ENCODE measurements around the gene NAA38.
"Not testable (repeated sequence)": the region's sequence is repeated elsewhere in the genome, so short reads cannot be mapped to it uniquely, and the experiment has no call there.

NAA38 gene

GRCh38 chr17:7882068-7882467, 24.7 kb upstream of the NAA38 start:
- no peak for DNase-seq (ENCODE audit: low read depth)

GRCh38 chr17:7881276-7882054, 24.1 kb upstream of the NAA38 start:
- no peak for DNase-seq (ENCODE audit: low read depth)

GRCh38 chr17:7880076-7880868, 22.9 kb upstream of the NAA38 start:
- no peak for DNase-seq (ENCODE audit: low read depth)

DNA sequence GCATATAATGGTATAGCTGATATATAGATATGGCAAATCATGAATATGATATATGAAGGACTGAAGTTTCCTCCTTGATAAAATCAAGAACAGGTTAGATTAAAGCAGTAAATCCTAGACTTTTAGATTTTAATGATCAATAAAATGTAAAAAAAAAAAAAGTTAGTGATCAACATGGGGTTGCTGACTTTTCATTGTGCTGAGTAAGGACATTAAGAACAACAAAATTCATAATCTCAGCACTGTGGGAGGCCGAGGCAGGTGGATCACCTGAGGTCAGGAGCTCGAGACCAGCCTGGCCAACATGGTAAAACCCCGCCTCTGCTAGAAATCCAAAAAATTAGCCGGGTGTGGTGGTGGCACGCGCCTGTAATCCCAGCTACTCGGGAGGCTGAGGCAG, 20.9 kb upstream of the NAA38 start:
- DNase-seq (ENCODE audit: low read depth): no peak

- DNase-seq (ENCODE audit: low read depth): no peak
Measured at GRCh38 chr17:7875804-7876370, 18.5 kb upstream of the NAA38 start.

- no peak for DNase-seq (ENCODE audit: low read depth)
Measured at GRCh38 chr17:7873051-7873450, 15.7 kb upstream of the NAA38 start.

GRCh38 chr17:7867881-7868329, 10.5 kb upstream of the NAA38 start:
- DNase-seq (ENCODE audit: low read depth): no peak

DNA sequence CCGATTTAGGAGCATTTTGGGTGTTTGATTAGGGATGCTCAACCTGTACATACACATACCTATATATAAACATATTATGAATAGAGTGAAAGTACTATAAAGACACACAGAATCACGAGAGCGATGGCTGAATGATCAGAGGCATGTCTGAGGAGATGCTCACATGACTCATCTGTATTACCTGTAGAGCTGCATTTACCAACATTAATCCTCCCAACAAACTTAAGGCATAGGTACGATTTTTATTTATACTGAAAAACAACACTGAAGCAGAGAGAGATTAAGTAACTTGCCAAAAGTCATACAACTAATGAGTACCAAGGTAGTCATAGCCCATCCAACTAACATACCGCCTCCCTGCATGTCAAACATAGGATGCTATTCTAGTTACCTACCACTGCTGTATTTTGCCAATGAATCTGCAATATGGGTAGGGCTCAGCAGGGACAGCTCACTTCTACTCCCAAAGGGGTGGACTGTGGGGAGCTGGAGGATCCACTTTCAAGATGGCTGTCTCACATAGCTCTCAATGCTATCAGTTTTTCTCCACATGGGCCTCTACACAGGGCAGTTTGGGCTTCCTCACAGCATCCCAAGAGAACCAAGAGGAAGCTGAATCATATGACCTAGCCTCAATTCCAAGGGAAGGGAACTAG, 7.8 kb upstream of the NAA38 start:
- DNase-seq (ENCODE audit: low read depth): no peak

DNA sequence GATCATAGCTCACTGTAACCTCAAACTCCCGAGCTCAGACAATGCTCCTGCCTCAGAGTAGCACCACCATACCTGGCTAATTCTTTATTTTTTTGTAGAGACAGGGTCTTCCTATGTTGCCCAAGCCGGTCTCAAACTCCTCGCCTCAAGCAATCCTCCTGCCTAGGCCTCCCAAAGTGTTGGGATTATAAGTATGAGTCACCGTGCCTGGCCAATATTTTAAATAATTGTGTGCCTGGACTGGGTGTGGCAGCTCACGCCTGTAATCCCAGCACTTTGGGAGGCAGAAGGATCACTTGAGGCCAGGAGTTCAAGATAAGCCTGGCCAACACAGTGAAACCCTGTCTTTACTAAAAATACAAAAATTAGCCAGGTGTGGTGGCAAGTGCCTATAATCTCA, 7.0 kb upstream of the NAA38 start:
- DNase-seq (ENCODE audit: low read depth): not testable (repeated sequence)

- DNase-seq (ENCODE audit: low read depth): no peak
Measured at GRCh38 chr17:7862692-7863437, 5.5 kb upstream of the NAA38 start.

- no peak for DNase-seq (ENCODE audit: low read depth)
Measured at GRCh38 chr17:7859028-7859427, 1.7 kb upstream of the NAA38 start.

- DNase-seq (ENCODE audit: low read depth): no peak
Measured at GRCh38 chr17:7858522-7858810, 1.1 kb upstream of the NAA38 start.

GRCh38 chr17:7857713-7858521, 558 bp upstream of the NAA38 start, which contains the start of gene CYB5D1:
Gene CYB5D1 (plus strand): TSS chr17:7858003. CDS start chr17:7858135, 132 bp downstream.
- DNase-seq (ENCODE audit: low read depth): peak; percentile 82

DNA sequence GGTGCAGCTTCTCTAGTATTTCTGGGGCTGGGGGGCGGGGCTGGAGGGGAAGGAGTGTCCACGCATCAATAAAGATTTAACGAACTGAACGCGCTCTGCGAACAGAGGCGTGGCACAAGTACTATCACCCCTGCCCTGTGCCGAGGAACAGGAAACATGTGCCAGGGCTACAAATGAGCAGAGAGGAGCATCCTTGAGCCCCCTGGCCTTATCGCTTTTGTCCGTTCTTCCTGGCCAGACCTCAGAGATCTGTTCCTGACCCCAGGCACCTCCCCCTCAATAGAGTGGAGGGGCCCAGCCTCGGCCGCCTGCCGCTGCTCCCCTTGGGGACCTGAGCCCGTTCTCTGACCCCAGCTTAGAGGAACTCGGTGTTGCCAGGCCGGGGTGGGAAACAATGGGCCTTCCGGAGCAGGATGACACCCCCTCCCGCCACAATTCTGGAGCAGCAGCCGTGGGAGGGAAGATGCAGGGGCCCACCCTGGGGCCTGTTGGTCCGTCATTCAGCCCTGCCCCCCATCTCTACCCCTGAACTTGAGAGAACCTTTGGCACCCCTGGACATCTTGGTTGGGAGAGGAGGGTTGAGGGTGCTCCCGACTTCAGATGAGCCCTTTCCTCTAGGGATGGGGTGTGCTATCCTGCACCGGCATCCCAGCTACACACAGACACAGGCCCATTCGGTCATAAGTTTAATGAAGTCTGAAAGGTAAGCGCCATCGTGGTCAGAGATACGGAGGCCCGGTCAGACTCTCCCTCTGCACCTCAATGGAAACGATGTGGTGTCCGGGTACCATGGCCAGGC, 1.1 kb downstream of the NAA38 start:
- DNase-seq (ENCODE audit: low read depth): no peak

DNA sequence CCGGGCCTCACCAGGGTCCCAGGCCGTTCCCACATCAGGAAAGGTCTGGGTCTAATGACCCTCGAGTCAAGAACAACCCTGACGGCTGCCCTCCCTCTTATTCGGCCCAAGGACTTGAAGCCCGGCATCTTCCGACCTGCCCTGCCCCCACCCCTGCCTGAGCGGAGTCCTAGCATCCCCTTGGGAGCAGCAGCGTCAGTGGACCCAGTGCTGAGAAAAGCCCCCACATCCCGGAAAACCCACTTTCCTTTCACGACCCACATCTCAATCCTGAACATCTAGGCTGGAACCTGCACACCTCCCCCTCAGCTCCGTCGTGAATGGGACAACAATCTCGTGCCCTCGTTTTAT, 1.7 kb downstream of the NAA38 start:
- DNase-seq (ENCODE audit: low read depth): no peak

DNA sequence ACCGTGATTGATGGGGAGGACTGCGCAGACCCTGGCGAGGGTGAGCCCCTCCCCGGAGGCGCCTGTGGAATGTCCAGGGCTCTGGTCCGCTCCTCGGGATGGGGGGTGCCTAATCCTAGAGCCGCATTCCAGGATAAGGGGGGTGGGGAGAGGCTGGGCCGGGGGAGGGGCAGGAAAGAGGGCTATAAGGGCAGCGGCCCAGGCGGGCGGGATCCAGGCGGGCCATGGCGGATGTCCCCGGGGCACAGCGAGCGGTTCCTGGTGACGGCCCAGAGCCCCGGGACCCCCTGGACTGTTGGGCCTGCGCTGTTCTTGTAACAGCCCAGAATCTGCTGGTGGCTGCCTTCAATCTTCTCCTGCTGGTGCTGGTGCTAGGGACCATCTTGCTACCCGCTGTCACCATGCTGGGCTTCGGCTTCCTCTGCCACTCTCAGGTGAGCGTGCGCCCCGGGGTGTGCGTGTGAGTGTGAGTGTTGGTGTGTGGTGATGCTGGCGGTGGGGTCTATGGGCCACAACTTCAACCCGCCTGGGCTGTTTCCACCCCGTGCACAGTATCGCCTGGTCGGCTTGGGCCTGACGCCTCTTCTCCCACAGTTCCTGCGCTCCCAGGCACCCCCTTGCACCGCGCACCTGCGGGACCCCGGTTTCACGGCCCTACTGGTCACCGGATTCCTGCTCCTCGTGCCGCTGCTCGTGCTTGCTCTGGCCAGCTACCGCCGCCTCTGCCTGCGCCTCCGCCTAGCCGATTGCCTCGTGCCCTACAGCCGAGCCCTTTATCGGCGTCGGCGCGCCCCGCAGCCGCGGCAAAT, 2.3 kb downstream of the NAA38 start, which contains the start of gene TMEM88:
Gene TMEM88, plus strand, starts transcription at position 216 of the 809 bp plus-strand sequence. Its CDS starts 9 bp downstream, at position 225.
- no peak for DNase-seq (ENCODE audit: low read depth)

DNA sequence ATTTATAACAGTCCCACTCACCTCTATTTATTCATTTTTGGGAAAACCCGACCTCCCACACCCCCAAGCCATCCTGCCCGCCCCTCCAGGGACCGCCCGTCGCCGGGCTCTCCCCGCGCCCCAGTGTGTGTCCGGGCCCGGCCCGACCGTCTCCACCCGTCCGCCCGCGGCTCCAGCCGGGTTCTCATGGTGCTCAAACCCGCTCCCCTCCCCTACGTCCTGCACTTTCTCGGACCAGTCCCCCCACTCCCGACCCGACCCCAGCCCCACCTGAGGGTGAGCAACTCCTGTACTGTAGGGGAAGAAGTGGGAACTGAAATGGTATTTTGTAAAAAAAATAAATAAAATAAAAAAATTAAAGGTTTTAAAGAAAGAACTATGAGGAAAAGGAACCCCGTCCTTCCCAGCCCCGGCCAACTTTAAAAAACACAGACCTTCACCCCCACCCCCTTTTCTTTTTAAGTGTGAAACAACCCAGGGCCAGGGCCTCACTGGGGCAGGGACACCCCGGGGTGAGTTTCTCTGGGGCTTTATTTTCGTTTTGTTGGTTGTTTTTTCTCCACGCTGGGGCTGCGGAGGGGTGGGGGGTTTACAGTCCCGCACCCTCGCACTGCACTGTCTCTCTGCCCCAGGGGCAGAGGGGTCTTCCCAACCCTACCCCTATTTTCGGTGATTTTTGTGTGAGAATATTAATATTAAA, 3.1 kb downstream of the NAA38 start:
- DNase-seq (ENCODE audit: low read depth): no peak

DNA sequence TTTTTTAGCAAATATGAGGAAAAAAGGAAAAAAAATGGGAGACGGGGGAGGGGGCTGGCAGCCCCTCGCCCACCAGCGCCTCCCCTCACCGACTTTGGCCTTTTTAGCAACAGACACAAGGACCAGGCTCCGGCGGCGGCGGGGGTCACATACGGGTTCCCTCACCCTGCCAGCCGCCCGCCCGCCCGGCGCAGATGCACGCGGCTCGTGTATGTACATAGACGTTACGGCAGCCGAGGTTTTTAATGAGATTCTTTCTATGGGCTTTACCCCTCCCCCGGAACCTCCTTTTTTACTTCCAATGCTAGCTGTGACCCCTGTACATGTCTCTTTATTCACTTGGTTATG, 3.7 kb downstream of the NAA38 start:
- DNase-seq (ENCODE audit: low read depth): no peak
